ENCODE data around the gene PDCD1. TPM values are rescaled to one million over a fixed set of nuclear protein-coding genes. Genes with fewer than 3 reads are reported as not detected.
"Not testable (repeated sequence)": the region's sequence is repeated elsewhere in the genome, so short reads cannot be mapped to it uniquely, and the experiment has no call there.

The PDCD1 gene
- total RNA-seq, 1 donor: 2.0 TPM

DNA sequence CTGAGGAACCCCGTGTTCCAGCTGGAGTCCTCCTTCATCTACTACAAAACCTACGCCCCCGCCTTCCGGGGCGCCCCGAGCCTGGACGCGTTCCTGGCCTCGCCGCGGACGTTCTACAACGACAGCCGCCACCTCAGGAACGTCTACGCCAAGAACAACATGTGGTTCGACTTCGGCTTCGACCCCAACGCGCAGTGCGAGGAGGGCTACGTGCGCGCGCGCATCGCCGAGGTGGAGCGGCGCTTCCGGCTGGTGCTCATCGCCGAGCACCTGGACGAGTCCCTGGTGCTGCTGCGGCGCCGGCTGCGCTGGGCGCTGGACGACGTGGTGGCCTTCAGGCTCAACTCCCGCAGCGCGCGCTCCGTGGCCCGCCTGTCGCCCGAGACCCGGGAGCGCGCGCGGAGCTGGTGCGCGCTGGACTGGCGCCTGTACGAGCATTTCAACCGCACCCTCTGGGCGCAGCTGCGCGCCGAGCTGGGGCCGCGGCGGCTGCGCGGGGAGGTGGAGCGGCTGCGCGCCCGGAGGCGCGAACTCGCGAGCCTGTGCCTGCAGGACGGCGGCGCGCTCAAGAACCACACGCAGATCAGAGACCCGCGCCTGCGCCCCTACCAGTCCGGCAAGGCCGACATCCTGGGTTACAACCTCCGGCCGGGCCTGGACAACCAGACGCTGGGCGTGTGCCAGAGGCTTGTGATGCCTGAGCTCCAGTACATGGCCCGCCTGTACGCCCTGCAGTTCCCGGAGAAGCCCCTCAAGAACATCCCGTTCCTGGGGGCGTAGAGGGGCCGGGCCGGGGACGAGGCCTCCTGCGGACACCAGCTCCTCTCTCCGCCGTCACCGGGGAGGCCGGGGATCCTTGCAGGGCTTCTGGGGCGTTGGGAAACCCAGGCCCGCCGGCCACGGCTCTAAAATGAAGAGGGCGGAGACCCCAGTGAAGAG lies 55.0 kb downstream of the PDCD1 start:
- Histone ChIP-seq H3K4me3 (ENCODE audit: low read length) (peak overlapping the region; percentile 12), H3K27me3 (ENCODE audit: insufficient read depth, low read length) (peaks cover 12% of the 10 kb centered on the region), H3K4me1 (ENCODE audit: insufficient read depth, low read length) (peaks cover 18% of the 10 kb centered on the region), H3K9me3 (ENCODE audit: low read depth, low read length) (no peaks in the 10 kb centered on the region)

DNA sequence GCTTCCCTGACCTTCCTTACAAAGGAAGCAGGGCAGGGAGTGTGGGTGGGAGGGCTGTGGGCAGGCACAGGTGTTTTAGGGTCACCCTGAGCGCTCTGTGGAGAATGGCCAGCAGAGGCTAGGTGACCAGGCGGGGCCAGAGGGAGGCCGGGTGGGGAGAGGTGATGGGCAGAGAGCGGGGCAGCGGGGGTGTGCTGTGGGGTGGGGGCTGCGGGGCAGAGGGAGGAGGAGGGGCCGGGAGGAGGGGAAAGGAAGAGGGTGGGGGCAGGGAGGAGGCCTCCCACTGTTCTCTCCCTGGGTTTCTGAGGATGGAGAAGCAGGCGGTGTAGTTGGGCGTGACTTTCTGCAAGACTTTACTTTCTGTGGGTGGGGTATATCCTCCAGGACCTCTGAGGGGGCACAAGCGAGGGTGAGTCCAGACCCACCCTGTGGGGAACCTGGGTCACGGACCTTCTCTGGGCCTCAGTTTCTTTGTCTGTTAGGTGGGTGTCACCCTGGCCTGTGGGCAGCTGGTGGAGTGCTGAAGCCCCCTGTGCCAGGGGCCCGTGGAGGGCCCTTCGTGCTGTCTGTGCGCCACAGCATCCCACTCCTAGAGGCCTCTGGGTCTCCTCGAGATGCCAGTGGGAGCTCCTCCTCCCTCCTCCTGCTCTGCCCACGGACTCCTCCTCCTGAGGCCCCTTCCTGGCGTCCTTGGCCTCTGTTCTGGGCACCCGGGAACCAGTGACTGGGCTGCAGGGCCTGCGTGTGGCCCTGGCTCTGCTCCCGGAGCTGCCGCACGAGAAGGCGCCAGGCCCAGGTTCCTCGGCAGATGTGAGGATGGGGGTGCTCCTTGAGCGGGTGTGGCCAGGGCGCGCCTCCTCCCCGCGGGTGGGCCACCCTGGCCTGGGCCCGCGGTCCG lies 56.0 kb downstream of the PDCD1 start:
- no peaks in the 10 kb centered on the region for H3K9me3 ChIP-seq (ENCODE audit: low read depth, low read length)
- peaks cover 12% of the 10 kb centered on the region for H3K27me3 ChIP-seq (ENCODE audit: insufficient read depth, low read length)
- H3K4me1 ChIP-seq (ENCODE audit: insufficient read depth, low read length): peaks cover 18% of the 10 kb centered on the region
- H3K4me3 ChIP-seq (ENCODE audit: low read length): no peak overlapping the region

DNA sequence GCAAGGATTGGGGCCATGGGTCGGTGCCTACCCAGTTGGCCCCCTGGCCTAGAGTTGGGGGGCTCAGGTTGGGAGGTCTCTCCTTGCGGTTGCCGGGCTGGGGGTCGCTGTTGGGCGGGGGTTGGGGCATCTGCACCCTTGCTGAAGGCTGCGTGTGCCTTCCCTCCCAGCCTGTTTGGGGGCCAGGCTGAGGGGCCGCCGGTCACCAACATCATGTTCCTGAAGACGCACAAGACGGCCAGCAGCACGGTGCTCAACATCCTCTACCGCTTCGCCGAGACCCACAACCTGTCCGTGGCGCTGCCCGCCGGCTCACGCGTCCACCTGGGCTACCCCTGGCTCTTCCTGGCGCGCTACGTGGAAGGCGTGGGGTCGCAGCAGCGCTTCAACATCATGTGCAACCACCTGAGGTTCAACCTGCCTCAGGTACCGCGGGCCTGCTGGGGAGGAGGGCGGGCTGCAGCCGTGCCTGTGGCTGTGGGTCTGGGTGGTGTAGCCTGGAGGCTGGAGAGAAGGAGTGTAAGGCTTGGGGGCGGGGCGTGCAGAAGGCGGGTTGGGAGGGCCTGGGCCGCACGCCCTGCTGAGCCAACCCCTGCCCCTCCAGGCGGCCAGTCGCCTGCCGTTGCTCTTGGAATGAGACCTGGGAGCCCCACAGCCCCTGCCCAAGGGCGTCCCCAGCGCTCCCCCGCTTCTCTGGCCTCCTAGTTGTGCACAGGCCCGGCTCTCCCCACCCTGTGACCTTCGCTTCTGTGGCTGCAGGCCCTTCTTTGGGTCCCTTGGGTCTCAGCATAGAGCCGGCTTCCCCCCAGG lies 56.9 kb downstream of the PDCD1 start:
- Histone ChIP-seq H3K4me1 (ENCODE audit: insufficient read depth, low read length) (peaks cover 18% of the 10 kb centered on the region), H3K27me3 (ENCODE audit: insufficient read depth, low read length) (peaks cover 12% of the 10 kb centered on the region), H3K4me3 (ENCODE audit: low read length) (no peak overlapping the region), H3K9me3 (ENCODE audit: low read depth, low read length) (no peaks in the 10 kb centered on the region)

DNA sequence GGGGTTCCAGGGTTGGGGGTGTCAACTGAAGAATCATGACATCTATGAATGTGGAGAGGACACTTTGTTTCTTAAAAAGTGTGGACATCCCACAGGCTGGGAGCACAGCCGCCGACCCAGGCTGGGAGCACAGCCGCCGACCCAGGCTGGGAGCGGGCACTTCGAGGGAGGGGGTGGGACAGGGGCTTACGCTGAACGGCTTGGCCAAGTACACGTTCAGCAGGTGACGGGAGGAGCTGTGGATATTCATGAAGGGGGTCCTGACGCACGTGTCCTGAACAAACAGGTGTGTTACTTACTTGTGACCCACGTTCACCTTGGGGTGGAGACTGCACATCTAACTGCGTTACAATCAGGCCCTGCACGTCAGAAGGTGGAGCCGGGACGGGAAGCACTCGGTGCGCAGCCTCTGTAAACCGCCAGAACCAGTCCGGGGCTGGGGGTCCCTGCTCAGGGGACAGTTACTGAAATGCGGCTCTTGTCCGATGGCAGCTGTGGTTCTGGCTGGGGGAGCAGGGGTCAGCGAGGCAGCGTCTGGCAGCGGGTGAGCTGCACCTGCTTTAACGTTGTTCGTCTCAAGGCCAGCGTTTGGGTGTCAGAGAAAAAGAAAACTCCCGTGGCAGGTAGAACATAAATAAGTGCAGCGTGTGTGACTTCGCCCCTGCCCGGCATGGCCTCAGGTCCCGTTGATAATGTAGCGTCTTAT lies 58.3 kb downstream of the PDCD1 start:
- H3K4me1 ChIP-seq (ENCODE audit: insufficient read depth, low read length): peaks cover 18% of the 10 kb centered on the region
- peaks cover 12% of the 10 kb centered on the region for H3K27me3 ChIP-seq (ENCODE audit: insufficient read depth, low read length)
- H3K4me3 ChIP-seq (ENCODE audit: low read length); H3K9me3 ChIP-seq (ENCODE audit: low read depth, low read length): not testable (repeated sequence)

Other genes starting within 250 kb of the PDCD1 start
- 27.0 TPM for gene THAP4, start 221.7 kb downstream of the PDCD1 start, total RNA-seq
- 46.9 TPM for gene ATG4B, start 221.2 kb downstream of the PDCD1 start, total RNA-seq
- 2.9 TPM for gene DTYMK, start 172.1 kb downstream of the PDCD1 start, total RNA-seq
- gene ING5, start 156.9 kb downstream of the PDCD1 start, total RNA-seq: 38.5 TPM
- gene D2HGDH, start 124.3 kb downstream of the PDCD1 start, total RNA-seq: 7.7 TPM
- 2.5 TPM for gene GAL3ST2, start 82.1 kb downstream of the PDCD1 start, total RNA-seq
- 8.5 TPM for gene NEU4, start 49.7 kb downstream of the PDCD1 start, total RNA-seq
- gene RTP5, start 10.8 kb upstream of the PDCD1 start, total RNA-seq: 0.21 TPM